Keratinocyte (primary cell): ENCODE data around the gene PSMF1. TPM values are rescaled to one million over a fixed set of nuclear protein-coding genes. Genes with fewer than 3 reads are reported as not detected.

Experiments
- DNase-seq: peaks from one replicate; pipeline ENCODE4 v3.0.0-alpha.2; 2011; ENCODE audit warnings: low read depth, missing footprints, low spot score
- FAIRE-seq: peaks from 2 replicates; lab custom pipeline; 2011; peaks lifted over from hg19 to GRCh38; lab: Jason Lieb, UNC
- H2AFZ ChIP-seq: 2 replicates; pipeline ENCODE4 v1.6.0; 2012; ENCODE audit warnings: low read length, control low read depth, inconsistent platforms; ENCODE audit not compliant: control insufficient read depth
- H3K27ac ChIP-seq: 2 replicates; pipeline ENCODE4 v1.5.1; 2011; ENCODE audit warnings: low read length; ENCODE audit not compliant: control insufficient read depth, insufficient read depth
- H3K27me3 ChIP-seq: 3 replicates; pipeline ENCODE4 v1.6.0; 2011; ENCODE audit warnings: low read length; ENCODE audit not compliant: control insufficient read depth, insufficient read depth; ENCODE audit errors: extremely low read depth
- H3K36me3 ChIP-seq, 2 experiments: 2 replicates in 1 of 2; 3 replicates in 1 of 2; pipeline ENCODE4 v1.5.1; 2011; ENCODE audit warnings: low read length in 2 of 2, mild to moderate bottlenecking in 1 of 2; ENCODE audit not compliant: control insufficient read depth in 2 of 2, insufficient read depth in 2 of 2; ENCODE audit errors: extremely low read depth in 1 of 2
- H3K4me1 ChIP-seq: 3 replicates; pipeline ENCODE4 v1.5.1; 2011; ENCODE audit warnings: low read length; ENCODE audit not compliant: control insufficient read depth, insufficient read depth; ENCODE audit errors: extremely low read depth
- H3K4me2 ChIP-seq: 3 replicates; pipeline ENCODE4 v1.6.0; 2011; ENCODE audit warnings: low read depth, low read length; ENCODE audit not compliant: control insufficient read depth, insufficient read depth; ENCODE audit errors: extremely low read depth
- H3K4me3 ChIP-seq, 3 experiments: fragments of 200-600 bp in 1 of 3; sonication (generic) in 1 of 3; 2 replicates in 2 of 3; 3 replicates in 1 of 3; pipeline ENCODE4 v1.5.1; 2011 to 2016; ENCODE audit warnings: low read length in 3 of 3, mild to moderate bottlenecking in 3 of 3, control low read depth in 2 of 3, inconsistent platforms in 1 of 3, low read depth in 1 of 3, mixed read lengths in 1 of 3, mixed run types in 1 of 3, moderate library complexity in 1 of 3; ENCODE audit not compliant: control insufficient read depth in 2 of 3, insufficient read depth in 2 of 3; ENCODE audit errors: extremely low read depth in 1 of 3
- H3K79me2 ChIP-seq: 2 replicates; pipeline ENCODE4 v1.6.0; 2012; ENCODE audit warnings: low read length; ENCODE audit not compliant: control insufficient read depth, insufficient read depth
- H3K9ac ChIP-seq: 3 replicates; pipeline ENCODE4 v1.6.0; 2011; ENCODE audit warnings: low read length; ENCODE audit not compliant: control insufficient read depth, insufficient read depth; ENCODE audit errors: extremely low read depth
- H3K9me1 ChIP-seq: 3 replicates; pipeline ENCODE4 v1.6.0; 2011; ENCODE audit warnings: low read length; ENCODE audit not compliant: control insufficient read depth, insufficient read depth; ENCODE audit errors: extremely low read depth
- H3K9me3 ChIP-seq: 2 replicates; pipeline ENCODE4 v1.5.1; 2012; ENCODE audit warnings: low read depth, low read length; ENCODE audit not compliant: control insufficient read depth
- H4K20me1 ChIP-seq: 3 replicates; pipeline ENCODE4 v1.6.0; 2011; ENCODE audit warnings: low read length; ENCODE audit not compliant: control insufficient read depth, insufficient read depth; ENCODE audit errors: extremely low read depth
- EZH2 ChIP-seq: IDR thresholded peaks from one replicate; pipeline ENCODE4 v1.6.1; 2012; ENCODE audit warnings: inconsistent platforms, mild to moderate bottlenecking, low read length, moderate library complexity
- dilution Hi-C: fragments of 300-500 bp; cut with MboI; formaldehyde crosslinking; loops from one replicate; pipeline ENCODE4 v1.7.0; 2020; ENCODE audit warnings: low sequenced_read_pairs; ENCODE audit not compliant: extremely low pct_ligation_motif_present
- polyA plus RNA-seq, 5 experiments: library from polyadenylated mRNA; depleted of rRNA in 3 of 5; stranded (reverse) in 3 of 5; stranded (forward) in 1 of 5; unstranded in 1 of 5; fragments of >200 nt; gene quantifications; 1 replicate in 1 of 5; 2 replicates in 3 of 5; 3 replicates in 1 of 5; pipeline versions ENCODE4 v1.2.1 to v1.2.3, GENCODE V29; 2011 to 2012; ENCODE audit warnings: missing spikeins in 2 of 5, low read depth in 1 of 5, low replicate concordance in 1 of 5
- TF ChIP-seq, protein P1 (sequence below), 3 experiments: IDR thresholded peaks in 1 of 3; conservative IDR thresholded peaks in 1 of 3; optimal IDR thresholded peaks in 1 of 3; 2 replicates in 2 of 3; 3 replicates in 1 of 3; pipeline versions ENCODE3 to v1.5.1; 2011; ENCODE audit warnings: low read length in 3 of 3, mild to moderate bottlenecking in 3 of 3, moderate library complexity in 2 of 3, control low read depth in 1 of 3, inconsistent platforms in 1 of 3; ENCODE audit not compliant: insufficient read depth in 2 of 3; ENCODE audit errors: extremely low read depth in 1 of 3

PSMF1 gene
- polyA plus RNA-seq, 1 donor (not counting 4 experiments of a cell fraction or from before 2014, with no cell fraction given) = 58.5 TPM

DNA sequence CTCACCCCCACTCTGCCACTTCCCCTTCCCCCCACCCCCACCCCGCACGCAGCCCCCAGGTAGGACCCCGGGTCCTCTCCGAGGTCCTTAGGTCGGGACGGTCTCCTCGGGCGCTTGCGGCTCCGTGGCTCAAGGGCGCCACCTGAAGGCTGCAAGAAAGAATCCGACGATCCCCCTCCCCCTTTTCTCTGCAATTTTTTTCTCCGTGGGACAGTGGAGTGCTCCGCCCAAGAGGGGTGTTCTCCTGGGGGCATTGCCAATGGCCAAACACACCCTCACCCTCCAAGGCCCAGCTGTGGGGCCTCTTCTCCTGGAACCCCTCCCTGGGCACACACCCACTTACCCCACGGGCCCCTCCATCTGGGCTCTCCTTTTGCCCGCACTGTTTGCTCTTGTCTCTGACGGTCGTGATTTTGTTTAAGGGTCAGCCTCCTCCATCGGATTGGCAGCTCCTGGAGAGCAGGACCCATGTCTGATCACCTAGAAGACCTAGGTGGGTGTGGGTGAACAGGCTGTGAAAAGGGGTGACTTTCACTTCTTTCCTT is 67.5 kb downstream of the PSMF1 start:
- no peak for DNase-seq
- no peak overlapping the region for H2AFZ ChIP-seq

DNA sequence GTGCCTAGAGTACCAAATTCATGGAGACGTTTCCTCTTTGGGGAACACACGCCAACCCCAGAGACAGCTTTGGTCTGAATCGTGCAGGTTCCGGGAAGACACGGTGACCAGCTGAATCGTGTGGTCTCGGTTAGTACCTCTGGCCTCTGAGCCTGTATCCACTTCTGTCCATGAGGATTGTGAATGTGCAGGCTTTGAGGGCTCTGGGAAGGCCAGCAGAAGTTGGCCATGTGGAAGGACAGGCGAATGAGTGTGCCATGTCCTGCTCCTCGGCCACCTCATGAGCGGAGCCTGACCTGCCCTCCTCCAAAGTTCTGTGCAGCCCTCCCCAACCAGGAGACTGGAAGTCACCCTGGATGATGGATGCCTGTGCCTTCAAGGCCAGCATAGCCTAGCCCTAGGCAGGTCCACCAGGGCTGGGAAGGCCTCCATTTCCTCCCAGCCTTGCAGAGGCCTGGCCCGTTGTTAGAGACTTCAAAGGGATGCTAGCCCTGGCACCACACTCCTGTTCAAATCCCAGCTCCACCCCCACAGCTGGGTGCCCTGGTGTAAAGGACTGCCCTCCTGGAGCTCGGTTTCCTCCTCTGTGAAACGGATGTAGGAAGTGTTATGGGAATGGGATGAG is 68.1 kb downstream of the PSMF1 start:
- no peak for DNase-seq
- Histone ChIP-seq H3K4me2 (no peak overlapping the region), H3K36me3 (no peaks in the 10 kb centered on the region), H3K4me3 (no peak overlapping the region), H2AFZ (no peak overlapping the region), H3K4me1 (no peaks in the 10 kb centered on the region), H3K79me2 (no peaks in the 10 kb centered on the region), H3K9me1 (no peaks in the 10 kb centered on the region), H3K9ac (no peak overlapping the region), H3K27ac (no peak overlapping the region), H3K27me3 (peaks cover 42% of the 10 kb centered on the region), H3K9me3 (no peaks in the 10 kb centered on the region), H4K20me1 (no peaks in the 10 kb centered on the region)
- dilution Hi-C loops = no loop called here
- FAIRE-seq = no peak
- TF ChIP-seq EZH2 = no peak
- TF ChIP-seq, protein P1, sequence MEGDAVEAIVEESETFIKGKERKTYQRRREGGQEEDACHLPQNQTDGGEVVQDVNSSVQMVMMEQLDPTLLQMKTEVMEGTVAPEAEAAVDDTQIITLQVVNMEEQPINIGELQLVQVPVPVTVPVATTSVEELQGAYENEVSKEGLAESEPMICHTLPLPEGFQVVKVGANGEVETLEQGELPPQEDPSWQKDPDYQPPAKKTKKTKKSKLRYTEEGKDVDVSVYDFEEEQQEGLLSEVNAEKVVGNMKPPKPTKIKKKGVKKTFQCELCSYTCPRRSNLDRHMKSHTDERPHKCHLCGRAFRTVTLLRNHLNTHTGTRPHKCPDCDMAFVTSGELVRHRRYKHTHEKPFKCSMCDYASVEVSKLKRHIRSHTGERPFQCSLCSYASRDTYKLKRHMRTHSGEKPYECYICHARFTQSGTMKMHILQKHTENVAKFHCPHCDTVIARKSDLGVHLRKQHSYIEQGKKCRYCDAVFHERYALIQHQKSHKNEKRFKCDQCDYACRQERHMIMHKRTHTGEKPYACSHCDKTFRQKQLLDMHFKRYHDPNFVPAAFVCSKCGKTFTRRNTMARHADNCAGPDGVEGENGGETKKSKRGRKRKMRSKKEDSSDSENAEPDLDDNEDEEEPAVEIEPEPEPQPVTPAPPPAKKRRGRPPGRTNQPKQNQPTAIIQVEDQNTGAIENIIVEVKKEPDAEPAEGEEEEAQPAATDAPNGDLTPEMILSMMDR (optimal IDR thresholded peaks at IDR 0.05 in 1 of 3, IDR thresholded peaks at IDR 0.05 in 1 of 3, conservative IDR thresholded peaks at IDR 0.05 in 1 of 3; ENCODE audit: extremely low read depth in 1 of 3, insufficient read depth in 2 of 3, low read length in 3 of 3) = no peak

More for the DNA sequence above, 67.5 kb downstream of the PSMF1 start:
- no peak for FAIRE-seq
- dilution Hi-C loops = no loop called here
- H3K4me3 ChIP-seq = peak overlapping the region in 1 of 3 experiments; percentile 35
- H3K9me3 ChIP-seq = no peaks in the 10 kb centered on the region
- no peak overlapping the region for H3K4me2 ChIP-seq
- H3K4me1 ChIP-seq = no peaks in the 10 kb centered on the region
- H4K20me1 ChIP-seq = no peaks in the 10 kb centered on the region
- TF ChIP-seq, protein P1 (optimal IDR thresholded peaks at IDR 0.05 in 1 of 3, IDR thresholded peaks at IDR 0.05 in 1 of 3, conservative IDR thresholded peaks at IDR 0.05 in 1 of 3; ENCODE audit: extremely low read depth in 1 of 3, insufficient read depth in 2 of 3, low read length in 3 of 3) = peak; percentile 48 to 76 (median 63)
- TF ChIP-seq EZH2 = no peak
- no peaks in the 10 kb centered on the region for H3K79me2 ChIP-seq
- H3K27ac ChIP-seq = no peak overlapping the region
- H3K27me3 ChIP-seq = peaks cover 42% of the 10 kb centered on the region
- no peak overlapping the region for H3K9ac ChIP-seq
- no peaks in the 10 kb centered on the region for H3K36me3 ChIP-seq
- no peaks in the 10 kb centered on the region for H3K9me1 ChIP-seq
